BJ (cell line): ENCODE measurements around the gene HOXB3. TPM values are rescaled to one million over a fixed set of nuclear protein-coding genes. Genes with fewer than 3 reads are reported as not detected.

Source experiments
- CTCF ChIA-PET: fragments of 350-600 bp; formaldehyde crosslinking; extraction: SDS; loops from one replicate; lab custom pipeline; 2021; ENCODE audit warnings: antibody characterized with exemption, inconsistent platforms; lab: Yijun Ruan, JAX
- POLR2A ChIA-PET: fragments of 300-600 bp; sonication (Branson Sonifier 250); formaldehyde crosslinking; extraction: SDS; loops from one replicate; lab custom pipeline; 2021; ENCODE audit warnings: antibody characterized with exemption; lab: Charles Lee
- DNase-seq: peaks from one replicate; pipeline ENCODE4 v3.0.0-alpha.2; 2011; ENCODE audit warnings: low read depth
- H3K27me3 ChIP-seq: 2 replicates; pipeline ENCODE4 v1.6.0; 2011; ENCODE audit warnings: low read length; ENCODE audit not compliant: control insufficient read depth, insufficient read depth
- H3K36me3 ChIP-seq: 2 replicates; pipeline ENCODE4 v1.5.1; 2011; ENCODE audit warnings: low read length; ENCODE audit not compliant: control insufficient read depth, insufficient read depth
- H3K4me3 ChIP-seq: 2 replicates; pipeline ENCODE4 v1.5.1; 2011; ENCODE audit warnings: low read depth, mild to moderate bottlenecking, control low read depth, low read length
- polyA plus RNA-seq: library from polyadenylated mRNA; depleted of rRNA; stranded (reverse); fragments of >200 nt; gene quantifications from 2 replicates; pipeline ENCODE4 v1.2.3, GENCODE V29; 2011
- TF ChIP-seq, protein P1 (sequence below): IDR thresholded peaks from 2 replicates; pipeline ENCODE4 v1.5.1; 2011; ENCODE audit warnings: low read depth, mild to moderate bottlenecking, control low read depth, inconsistent platforms, low read length, moderate library complexity; ENCODE audit not compliant: insufficient read depth

The HOXB3 gene
- polyA plus RNA-seq, 1 experiment: not detected

DNA sequence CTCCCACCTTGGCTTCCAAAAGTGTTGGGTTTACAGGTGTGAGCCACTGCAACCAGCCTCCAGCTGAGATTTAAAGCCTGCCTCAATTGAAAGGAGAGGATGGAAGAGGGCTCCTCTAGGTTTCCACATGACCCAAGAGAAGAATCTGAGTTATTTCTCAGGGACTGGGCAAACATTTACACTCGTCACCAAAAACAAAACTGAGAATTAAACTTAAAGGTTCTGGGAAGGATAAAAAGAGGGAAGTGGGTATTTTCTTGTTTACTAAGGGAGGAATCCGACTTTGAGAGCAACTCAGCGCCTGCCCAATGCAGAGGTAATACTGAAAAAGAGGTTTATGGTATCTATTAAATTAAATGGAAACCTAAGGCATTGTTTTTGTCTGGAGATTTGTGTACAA is 72.6 kb downstream of the HOXB3 start:
- Histone ChIP-seq H3K4me3 (no peak overlapping the region), H3K27me3 (peaks cover 21% of the 10 kb centered on the region), H3K36me3 (no peaks in the 10 kb centered on the region)
- POLR2A ChIA-PET: no interaction called here
- DNase-seq: no peak
- CTCF ChIA-PET: interaction anchor here (1.3 kb wide), 1 partner anchor 14 kb away, joined by 3 read pairs; no protein-coding TSS in a partner anchor
- TF ChIP-seq, protein P1, sequence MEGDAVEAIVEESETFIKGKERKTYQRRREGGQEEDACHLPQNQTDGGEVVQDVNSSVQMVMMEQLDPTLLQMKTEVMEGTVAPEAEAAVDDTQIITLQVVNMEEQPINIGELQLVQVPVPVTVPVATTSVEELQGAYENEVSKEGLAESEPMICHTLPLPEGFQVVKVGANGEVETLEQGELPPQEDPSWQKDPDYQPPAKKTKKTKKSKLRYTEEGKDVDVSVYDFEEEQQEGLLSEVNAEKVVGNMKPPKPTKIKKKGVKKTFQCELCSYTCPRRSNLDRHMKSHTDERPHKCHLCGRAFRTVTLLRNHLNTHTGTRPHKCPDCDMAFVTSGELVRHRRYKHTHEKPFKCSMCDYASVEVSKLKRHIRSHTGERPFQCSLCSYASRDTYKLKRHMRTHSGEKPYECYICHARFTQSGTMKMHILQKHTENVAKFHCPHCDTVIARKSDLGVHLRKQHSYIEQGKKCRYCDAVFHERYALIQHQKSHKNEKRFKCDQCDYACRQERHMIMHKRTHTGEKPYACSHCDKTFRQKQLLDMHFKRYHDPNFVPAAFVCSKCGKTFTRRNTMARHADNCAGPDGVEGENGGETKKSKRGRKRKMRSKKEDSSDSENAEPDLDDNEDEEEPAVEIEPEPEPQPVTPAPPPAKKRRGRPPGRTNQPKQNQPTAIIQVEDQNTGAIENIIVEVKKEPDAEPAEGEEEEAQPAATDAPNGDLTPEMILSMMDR: no peak

- ChIA-PET CTCF (interaction anchor here (1.2 to 1.3 kb wide), 2 partner anchors 13 to 24 kb away, joined by 3 to 4 read pairs; no protein-coding TSS in a partner anchor), POLR2A (no interaction called here)
- DNase-seq: no peak
- Histone ChIP-seq H3K4me3 (no peak overlapping the region), H3K27me3 (peaks cover 21% of the 10 kb centered on the region), H3K36me3 (no peaks in the 10 kb centered on the region)
- TF ChIP-seq, protein P1: no peak
These were observed 73.8 kb downstream of the HOXB3 start for GRCh38 chr17:48515925-48516900.

DNA sequence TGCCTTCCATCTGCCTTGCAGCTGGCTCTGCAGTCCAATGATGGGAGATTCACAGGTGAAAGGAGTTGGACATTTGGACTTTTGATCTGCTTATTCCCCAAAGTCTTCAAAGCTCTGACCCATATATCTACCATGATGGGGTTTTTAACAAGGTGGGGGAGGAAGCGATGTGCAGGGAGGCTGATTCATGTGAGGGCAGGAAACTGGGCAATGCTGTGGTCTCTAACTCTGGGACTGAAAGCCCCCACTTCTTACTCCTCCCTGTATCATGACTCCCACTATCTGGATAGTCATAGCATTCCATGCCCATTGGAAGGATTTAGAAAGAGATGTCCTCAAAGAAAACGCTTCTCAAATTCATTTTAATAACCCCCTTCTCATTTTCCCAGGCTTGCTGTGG is 75.6 kb downstream of the HOXB3 start:
- CTCF ChIA-PET: interaction anchor here (1.4 kb wide), 1 partner anchor 22 kb away, joined by 4 read pairs; no protein-coding TSS in a partner anchor
- POLR2A ChIA-PET: no interaction called here
- TF ChIP-seq, protein P1: no peak
- Histone ChIP-seq H3K4me3 (no peak overlapping the region), H3K36me3 (no peaks in the 10 kb centered on the region), H3K27me3 (peaks cover 21% of the 10 kb centered on the region)
- no peak for DNase-seq

GRCh38 chr17:48513666-48514455 is 76.2 kb downstream of the HOXB3 start:
- TF ChIP-seq, protein P1: no peak
- DNase-seq: no peak
- no peaks in the 10 kb centered on the region for H3K36me3 ChIP-seq
- H3K27me3 ChIP-seq: peaks cover 21% of the 10 kb centered on the region
- ChIA-PET CTCF (interaction anchor here (1.2 to 1.4 kb wide), 2 partner anchors 15 to 22 kb away, joined by 3 to 4 read pairs; no protein-coding TSS in a partner anchor), POLR2A (no interaction called here)
- no peak overlapping the region for H3K4me3 ChIP-seq
